ENCODE results near the gene OR2D3.

GRCh38 chr11:6892400-6892799, 28.4 kb upstream of the OR2D3 start, which contains the start of gene OR2D2:
- no peak for TF ChIP-seq CTCF (IDR thresholded peaks at IDR 0.05)
- no peak for TF ChIP-seq POLR2A (IDR thresholded peaks at IDR 0.05)
